Subcutaneous adipose tissue (tissue), 4 donors: Measurements from ENCODE around the gene C16orf46. TPM values are rescaled to one million over a fixed set of nuclear protein-coding genes. Genes with fewer than 3 reads are reported as not detected.

ENCODE experiments used
- total RNA-seq, 4 donors: library from RNA; depleted of rRNA; stranded (reverse); fragments of >200 nt; gene quantifications; one replicate each; pipeline ENCODE4 v1.1.0, GENCODE V29; 2016
- TF ChIP-seq, protein P1 (sequence below): fragments of 450-650 bp; IDR thresholded peaks from one replicate; pipeline ENCODE4 v1.5.1; 2016; ENCODE audit warnings: low read depth, mild to moderate bottlenecking, control low read depth, antibody characterized with exemption, moderate library complexity

The C16orf46 gene
- total RNA-seq, 4 donors from 2014 or later: 0.82 to 1.3 TPM; not detected in 2

DNA sequence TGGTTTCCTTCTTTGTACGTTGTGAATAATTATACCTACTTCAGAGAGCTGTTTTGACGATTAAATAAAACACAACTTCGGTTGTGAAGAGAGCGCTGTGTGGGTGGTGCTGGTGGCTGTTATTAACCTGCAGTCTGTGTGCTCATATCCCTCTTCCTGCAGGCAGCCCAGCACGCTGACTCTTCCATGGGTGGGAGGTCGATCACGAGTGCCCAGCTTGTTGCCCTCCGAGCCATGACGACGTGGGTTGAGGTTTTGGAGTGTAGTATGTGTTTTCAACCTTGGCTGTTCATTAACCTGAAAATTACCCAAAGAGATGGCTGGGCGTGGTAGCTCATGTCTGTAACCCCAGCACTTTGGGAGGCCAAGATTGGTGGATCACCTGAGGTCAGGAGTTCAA lies 30.5 kb upstream of the C16orf46 start:
- TF ChIP-seq, protein P1, sequence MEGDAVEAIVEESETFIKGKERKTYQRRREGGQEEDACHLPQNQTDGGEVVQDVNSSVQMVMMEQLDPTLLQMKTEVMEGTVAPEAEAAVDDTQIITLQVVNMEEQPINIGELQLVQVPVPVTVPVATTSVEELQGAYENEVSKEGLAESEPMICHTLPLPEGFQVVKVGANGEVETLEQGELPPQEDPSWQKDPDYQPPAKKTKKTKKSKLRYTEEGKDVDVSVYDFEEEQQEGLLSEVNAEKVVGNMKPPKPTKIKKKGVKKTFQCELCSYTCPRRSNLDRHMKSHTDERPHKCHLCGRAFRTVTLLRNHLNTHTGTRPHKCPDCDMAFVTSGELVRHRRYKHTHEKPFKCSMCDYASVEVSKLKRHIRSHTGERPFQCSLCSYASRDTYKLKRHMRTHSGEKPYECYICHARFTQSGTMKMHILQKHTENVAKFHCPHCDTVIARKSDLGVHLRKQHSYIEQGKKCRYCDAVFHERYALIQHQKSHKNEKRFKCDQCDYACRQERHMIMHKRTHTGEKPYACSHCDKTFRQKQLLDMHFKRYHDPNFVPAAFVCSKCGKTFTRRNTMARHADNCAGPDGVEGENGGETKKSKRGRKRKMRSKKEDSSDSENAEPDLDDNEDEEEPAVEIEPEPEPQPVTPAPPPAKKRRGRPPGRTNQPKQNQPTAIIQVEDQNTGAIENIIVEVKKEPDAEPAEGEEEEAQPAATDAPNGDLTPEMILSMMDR: no peak

GRCh38 chr16:81106826-81107503 lies 29.9 kb upstream of the C16orf46 start:
- TF ChIP-seq, protein P1: no peak

DNA sequence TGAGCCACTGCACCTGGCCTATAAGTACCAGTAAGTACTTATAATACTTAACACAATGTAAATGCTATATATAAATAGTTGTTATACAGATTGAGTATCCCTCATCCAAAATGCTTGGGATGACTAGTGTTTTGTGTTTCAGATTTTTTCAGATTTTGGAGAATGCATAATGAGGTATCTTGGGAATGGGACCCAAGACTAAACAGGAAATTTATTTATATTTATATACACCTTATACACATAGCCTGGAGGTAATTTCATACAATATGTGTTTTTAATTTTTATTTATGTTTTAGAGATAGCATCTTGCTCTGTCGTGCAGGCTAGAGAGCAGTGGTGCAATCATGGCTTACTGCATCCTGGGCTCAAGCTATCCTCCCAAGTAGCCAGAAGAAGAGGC lies 28.9 kb upstream of the C16orf46 start:
- TF ChIP-seq, protein P1: no peak

DNA sequence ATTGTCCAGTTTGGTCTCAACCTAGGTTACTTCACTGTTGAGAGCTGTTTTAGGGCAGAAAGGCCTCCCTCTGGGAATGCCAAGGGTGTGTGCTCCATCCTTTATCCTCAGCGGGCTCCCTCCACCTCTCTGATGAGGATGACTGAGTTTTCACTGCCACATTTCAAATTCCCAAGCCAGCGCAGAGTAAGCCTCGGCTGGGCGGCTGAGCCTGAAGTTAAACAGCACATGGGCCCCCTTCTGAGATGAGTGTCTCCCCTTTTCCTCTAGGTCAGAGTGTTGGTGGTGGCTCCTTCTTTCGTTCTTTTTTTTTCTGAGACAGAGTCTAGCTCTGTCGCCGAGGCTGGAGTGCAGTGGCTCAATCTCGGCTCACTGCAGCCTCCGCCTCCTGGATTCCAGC lies 24.7 kb upstream of the C16orf46 start:
- TF ChIP-seq, protein P1: no peak

DNA sequence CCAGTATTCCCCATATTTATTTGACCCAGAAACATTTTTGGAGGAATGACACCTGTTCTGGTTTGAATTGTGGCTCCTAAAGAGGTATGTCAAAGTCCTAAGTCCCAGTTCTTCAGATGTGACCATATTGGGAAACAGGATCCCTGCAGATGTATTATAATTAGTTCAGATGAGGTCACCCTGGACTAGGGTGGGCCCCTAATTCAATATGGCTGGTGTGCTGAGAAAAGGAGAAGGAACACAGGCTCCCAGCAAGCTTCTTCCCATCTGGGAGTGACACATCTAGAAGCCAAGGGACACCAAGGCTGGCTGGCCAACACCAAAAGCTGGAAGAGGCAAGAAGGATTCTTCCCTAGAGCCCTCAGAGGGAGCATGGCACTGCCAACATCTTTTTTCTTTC lies 22.9 kb upstream of the C16orf46 start:
- TF ChIP-seq, protein P1: no peak

- TF ChIP-seq, protein P1: no peak
Measured at GRCh38 chr16:81097230-81097629, 20.2 kb upstream of the C16orf46 start.

DNA sequence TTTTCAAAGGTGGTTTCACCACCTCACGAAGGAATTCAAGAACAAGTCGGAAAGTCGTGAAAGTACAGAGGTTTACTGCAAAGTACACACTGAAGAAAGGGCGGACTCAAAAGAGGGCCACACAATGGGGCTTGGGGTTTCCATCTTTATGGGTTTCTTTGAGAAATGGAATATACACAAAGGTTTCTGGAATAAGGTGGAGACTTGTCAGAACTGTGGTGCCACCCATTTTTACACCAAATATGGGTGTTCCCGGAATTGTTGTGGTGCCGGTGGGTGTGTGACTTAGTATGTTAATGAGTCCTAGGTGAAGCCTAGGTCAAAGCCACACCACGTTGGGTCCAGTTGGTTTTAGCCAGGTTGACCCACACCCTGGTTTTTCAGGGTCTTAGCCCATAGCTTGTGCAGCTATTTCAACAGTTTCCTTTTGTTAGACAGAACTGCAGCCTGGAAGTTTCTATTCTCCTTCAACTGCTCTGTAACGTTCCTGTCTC lies 19.7 kb upstream of the C16orf46 start:
- TF ChIP-seq, protein P1: no peak
